Smooth muscle cell (in vitro differentiated cells): ENCODE measurements around the gene ABCA4. TPM values are rescaled to one million over a fixed set of nuclear protein-coding genes. Genes with fewer than 3 reads are reported as not detected.

ENCODE experiments used
- DNase-seq: peaks from one replicate; lab custom pipeline; 2025; ENCODE audit not compliant: unreplicated experiment; lab: John Stamatoyannopoulos, UW
- H2AFZ ChIP-seq: fragments of 200-600 bp; sonication (generic); 2 replicates; pipeline ENCODE4 v1.6.0; 2016; ENCODE audit warnings: antibody characterized with exemption, low read depth, mild to moderate bottlenecking
- H3F3A ChIP-seq: fragments of 200-600 bp; sonication (generic); 2 replicates; pipeline ENCODE4 v1.6.0; 2017; ENCODE audit warnings: antibody characterized with exemption, low read depth
- H3K27ac ChIP-seq: fragments of 200-600 bp; sonication (generic); 2 replicates; pipeline ENCODE4 v1.5.1; 2016; ENCODE audit warnings: low read depth, mild to moderate bottlenecking
- H3K27me3 ChIP-seq: fragments of 200-600 bp; sonication (generic); 2 replicates; pipeline ENCODE4 v1.6.1; 2016; ENCODE audit warnings: low read depth, mild to moderate bottlenecking
- H3K36me3 ChIP-seq: fragments of 200-600 bp; sonication (generic); 2 replicates; pipeline ENCODE4 v1.5.1; 2016; ENCODE audit warnings: low read depth
- H3K4me1 ChIP-seq: fragments of 200-600 bp; sonication (generic); 2 replicates; pipeline ENCODE4 v1.5.1; 2016; ENCODE audit warnings: low read depth
- H3K4me2 ChIP-seq: fragments of 200-600 bp; sonication (generic); 2 replicates; pipeline ENCODE4 v1.6.0; 2016; ENCODE audit warnings: mild to moderate bottlenecking
- H3K4me3 ChIP-seq: fragments of 200-600 bp; sonication (generic); 2 replicates; pipeline ENCODE4 v1.5.1; 2016; ENCODE audit warnings: mild to moderate bottlenecking
- H3K79me2 ChIP-seq: fragments of 200-600 bp; sonication (generic); 2 replicates; pipeline ENCODE4 v1.6.0; 2016; ENCODE audit warnings: low read depth, mild to moderate bottlenecking
- H3K9ac ChIP-seq: fragments of 200-600 bp; sonication (generic); 2 replicates; pipeline ENCODE4 v1.6.0; 2016; ENCODE audit warnings: low read depth
- H3K9me3 ChIP-seq: fragments of 200-600 bp; sonication (generic); replicated peaks from 2 replicates; pipeline ENCODE4 v1.5.1; 2016; ENCODE audit warnings: low read depth
- H4K20me1 ChIP-seq: fragments of 200-600 bp; sonication (generic); 2 replicates; pipeline ENCODE4 v1.6.0; 2016; ENCODE audit warnings: low read depth
- WGBS: methylation state at CpG from one replicate; pipeline ENCODE4 v1.1.7; 2016; ENCODE audit warnings: low lambda C conversion rate; 5-methylcytosine and 5-hydroxymethylcytosine counted together
- polyA plus RNA-seq: library from polyadenylated mRNA; unstranded; fragments of >200 nt; fragmentation: Nextera tagmentation; extraction: Ambion mirVana; gene quantifications from 2 replicates; pipeline ENCODE4 v1.2.1, GENCODE V29; 2016
- total RNA-seq: library from RNA; depleted of rRNA; stranded (reverse); fragments of >200 nt; gene quantifications from 2 replicates; pipeline ENCODE4 v1.2.3, GENCODE V29; 2014
- TF ChIP-seq, protein P1 (sequence below): fragments of 200-600 bp; sonication (generic); IDR thresholded peaks from 2 replicates; pipeline ENCODE4 v1.5.1; 2017; ENCODE audit warnings: borderline replicate concordance, mild to moderate bottlenecking, antibody characterized with exemption; ENCODE audit not compliant: insufficient read depth, poor library complexity, severe bottlenecking

The ABCA4 gene
- total and polyA plus RNA-seq, 2 experiments from 2014 or later: 0.46 to 0.99 TPM

DNA sequence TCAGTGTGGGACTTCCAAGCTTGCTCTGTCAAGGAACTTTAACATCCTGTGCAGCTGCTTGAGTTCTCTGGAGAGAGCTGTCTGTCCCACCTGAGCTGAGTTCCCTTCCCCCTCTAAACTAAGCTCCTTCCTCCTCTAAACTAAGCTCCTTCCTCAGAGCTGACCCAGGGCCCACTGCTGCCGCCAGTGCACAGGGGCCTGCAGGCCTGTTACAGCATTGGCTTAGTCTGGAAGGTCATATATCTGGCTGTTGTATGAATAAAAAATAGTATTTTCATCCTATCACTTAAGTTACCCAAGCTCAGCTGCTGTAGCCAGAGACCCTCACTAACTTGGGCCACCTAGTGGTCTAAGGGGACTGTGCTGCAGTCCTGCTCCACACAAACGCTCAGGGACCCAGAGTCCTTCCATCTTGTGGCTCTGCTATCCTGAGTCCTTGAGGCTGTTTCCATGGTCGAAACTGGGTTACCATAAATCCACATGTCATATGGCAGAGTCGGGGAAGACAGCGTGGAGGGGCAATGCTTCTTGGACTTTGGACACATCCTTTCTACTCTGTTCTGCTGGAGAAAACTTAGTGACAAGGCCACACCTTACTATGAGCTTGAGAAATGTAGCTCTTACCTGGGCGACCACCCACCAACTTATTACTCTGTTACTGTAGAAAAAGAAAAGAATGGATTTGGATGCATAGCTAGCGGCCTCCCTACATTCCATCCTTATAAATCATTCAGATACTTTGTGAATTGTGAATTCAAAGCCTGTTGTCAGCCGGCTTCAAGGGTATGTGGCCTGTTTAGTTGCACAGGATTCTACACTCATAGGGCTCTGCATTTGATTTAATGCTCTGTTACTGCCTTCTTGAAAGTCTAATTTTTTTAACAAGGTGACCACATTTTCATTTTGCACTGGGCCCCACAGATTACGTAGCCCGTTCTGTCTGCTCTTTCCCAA lies 140.4 kb downstream of the ABCA4 start:
- peaks cover 21% of the 10 kb centered on the region for H3K4me1 ChIP-seq
- TF ChIP-seq, protein P1, sequence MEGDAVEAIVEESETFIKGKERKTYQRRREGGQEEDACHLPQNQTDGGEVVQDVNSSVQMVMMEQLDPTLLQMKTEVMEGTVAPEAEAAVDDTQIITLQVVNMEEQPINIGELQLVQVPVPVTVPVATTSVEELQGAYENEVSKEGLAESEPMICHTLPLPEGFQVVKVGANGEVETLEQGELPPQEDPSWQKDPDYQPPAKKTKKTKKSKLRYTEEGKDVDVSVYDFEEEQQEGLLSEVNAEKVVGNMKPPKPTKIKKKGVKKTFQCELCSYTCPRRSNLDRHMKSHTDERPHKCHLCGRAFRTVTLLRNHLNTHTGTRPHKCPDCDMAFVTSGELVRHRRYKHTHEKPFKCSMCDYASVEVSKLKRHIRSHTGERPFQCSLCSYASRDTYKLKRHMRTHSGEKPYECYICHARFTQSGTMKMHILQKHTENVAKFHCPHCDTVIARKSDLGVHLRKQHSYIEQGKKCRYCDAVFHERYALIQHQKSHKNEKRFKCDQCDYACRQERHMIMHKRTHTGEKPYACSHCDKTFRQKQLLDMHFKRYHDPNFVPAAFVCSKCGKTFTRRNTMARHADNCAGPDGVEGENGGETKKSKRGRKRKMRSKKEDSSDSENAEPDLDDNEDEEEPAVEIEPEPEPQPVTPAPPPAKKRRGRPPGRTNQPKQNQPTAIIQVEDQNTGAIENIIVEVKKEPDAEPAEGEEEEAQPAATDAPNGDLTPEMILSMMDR: peak; percentile 33
- H3F3A ChIP-seq: peaks cover 29% of the 10 kb centered on the region
- H4K20me1 ChIP-seq: no peaks in the 10 kb centered on the region
- peak overlapping the region; percentile 77 for H3K27ac ChIP-seq
- no peak for DNase-seq
- WGBS: 46% methylated on average over 10 of the region's 10 CpGs
- no peak overlapping the region for H3K9ac ChIP-seq
- H3K27me3 ChIP-seq: no peaks in the 10 kb centered on the region
- H3K9me3 ChIP-seq: no peaks in the 10 kb centered on the region
- H3K4me3 ChIP-seq: no peak overlapping the region
- peak overlapping the region; percentile 74 for H3K4me2 ChIP-seq
- H3K79me2 ChIP-seq: no peaks in the 10 kb centered on the region
- H2AFZ ChIP-seq: no peak overlapping the region
- no peaks in the 10 kb centered on the region for H3K36me3 ChIP-seq

DNA sequence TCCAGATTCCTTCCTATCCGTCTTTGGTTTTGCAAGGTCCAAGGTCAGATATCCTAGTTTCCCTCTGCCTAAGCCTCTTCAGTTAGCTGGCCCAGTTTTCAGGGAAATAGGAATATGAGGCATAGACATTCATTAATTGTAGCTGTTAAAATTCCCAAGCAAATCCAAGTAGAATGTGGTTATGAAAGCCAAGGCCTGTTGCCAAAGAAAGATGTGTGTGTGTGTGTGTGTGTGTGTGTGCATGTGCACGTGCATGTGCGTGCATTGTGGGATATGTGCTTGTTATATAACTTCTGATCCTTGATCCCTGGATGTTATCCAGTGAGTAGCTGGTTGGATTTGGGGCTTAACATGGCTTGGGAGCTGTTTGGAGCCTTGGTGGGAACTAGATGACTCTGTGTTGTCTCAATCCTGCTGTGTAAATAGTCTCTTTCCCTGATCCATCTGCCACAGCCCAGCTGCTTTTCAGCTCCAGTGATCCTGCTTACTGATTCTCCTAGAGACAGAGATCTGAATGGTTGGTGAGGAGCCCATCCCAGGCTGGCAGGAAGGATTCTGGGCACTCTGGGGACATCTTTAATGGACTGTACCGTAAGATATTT lies 141.1 kb downstream of the ABCA4 start:
- Histone ChIP-seq H3K36me3 (no peaks in the 10 kb centered on the region), H3K4me3 (no peak overlapping the region), H3K9me3 (no peaks in the 10 kb centered on the region), H4K20me1 (no peaks in the 10 kb centered on the region), H3K4me1 (peaks cover 21% of the 10 kb centered on the region), H3K9ac (no peak overlapping the region), H3K4me2 (peak overlapping the region; percentile 74), H2AFZ (no peak overlapping the region), H3K27me3 (no peaks in the 10 kb centered on the region), H3K27ac (peak overlapping the region; percentile 77), H3F3A (peaks cover 29% of the 10 kb centered on the region), H3K79me2 (no peaks in the 10 kb centered on the region)
- WGBS: 14% methylated on average over 4 of the region's 4 CpGs
- TF ChIP-seq, protein P1: no peak
- DNase-seq: peak; percentile 55

DNA sequence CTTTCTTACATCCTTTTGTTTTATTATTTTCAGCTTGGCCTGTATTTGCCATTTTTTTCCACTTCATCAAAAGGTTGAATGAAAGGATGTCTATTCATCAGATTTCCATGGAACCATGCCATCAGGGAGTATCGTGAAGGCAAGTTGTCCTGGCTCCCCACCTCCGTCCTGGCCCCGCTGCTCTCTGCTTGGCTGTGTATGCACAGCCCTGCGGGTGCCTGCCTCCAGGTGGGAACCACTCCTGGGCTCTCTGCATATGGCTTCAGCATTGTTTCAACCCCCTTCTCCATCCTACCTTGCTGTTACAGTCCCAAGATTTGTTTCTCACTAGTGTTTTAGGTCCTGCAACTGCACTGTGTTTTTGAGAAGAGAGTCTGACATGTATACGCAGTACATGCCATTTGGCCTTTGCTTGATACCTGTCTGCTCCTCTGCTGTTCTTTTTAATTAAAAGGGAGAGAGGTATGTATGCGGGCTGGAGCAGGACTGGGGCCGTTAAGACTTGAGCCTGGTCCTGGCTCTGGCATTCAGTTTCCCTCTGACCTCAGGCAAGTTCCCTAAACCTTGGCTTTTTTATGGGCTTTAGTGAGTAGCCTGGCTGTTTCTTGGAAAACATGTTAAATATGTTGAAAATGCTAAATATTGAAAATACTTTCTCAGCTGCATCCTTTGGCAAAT lies 141.8 kb downstream of the ABCA4 start:
- Histone ChIP-seq H3K9me3 (no peaks in the 10 kb centered on the region), H3K4me2 (peak overlapping the region; percentile 44), H3K9ac (no peak overlapping the region), H3K4me3 (no peak overlapping the region), H3K27ac (peak overlapping the region; percentile 77), H3K79me2 (no peaks in the 10 kb centered on the region), H2AFZ (no peak overlapping the region), H3K36me3 (no peaks in the 10 kb centered on the region), H3K4me1 (peaks cover 21% of the 10 kb centered on the region), H3K27me3 (no peaks in the 10 kb centered on the region), H3F3A (peaks cover 29% of the 10 kb centered on the region), H4K20me1 (no peaks in the 10 kb centered on the region)
- WGBS: 62% methylated on average over 7 of the region's 7 CpGs
- TF ChIP-seq, protein P1: no peak
- DNase-seq: no peak
